ENCODE measurements around the gene EFTUD2.
A peak's percentile ranks its signal among the peaks of the same experiment; 100 is the strongest.
"Not testable (repeated sequence)": the region's sequence is repeated elsewhere in the genome, so short reads cannot be mapped to it uniquely, and the experiment has no call there.

The EFTUD2 gene

GRCh38 chr17:44899074-44899782 is at the start of gene EFTUD2:
Gene EFTUD2, minus strand, starts transcription at chr17:44899445. Its CDS starts 4,924 bp downstream, at chr17:44894521.
- H3K27me3 ChIP-seq, result no peaks in the 10 kb centered on the region
- intact Hi-C loops (cut with DNase I; ENCODE audit: low total_unique reads), result no loop called here
- peak within 1 kb of the TSS; percentile 69 to 77 for H3K4me3 ChIP-seq
- peaks cover 0 to 29% (median 20%) of the 10 kb centered on the region in 4 donors for H3K4me1 ChIP-seq
- DNase-seq, result peak; percentile 89 to 93
- H3K9me3 ChIP-seq, result no peaks in the 10 kb centered on the region
- peak in 1 of 2 experiments; percentile 49 for TF ChIP-seq CTCF (IDR thresholded peaks at IDR 0.05)
- H3K36me3 ChIP-seq, result peaks cover 0 to 6% (median 6%) of the 10 kb centered on the region in 3 donors
- peak within 1 kb of the TSS; percentile 84 to 88 for H3K27ac ChIP-seq

- peaks cover 0 to 12% of the 10 kb centered on the region in 2 donors for H3K27me3 ChIP-seq
- H3K4me3 ChIP-seq, result peak overlapping the region; percentile 53 to 57
- H3K4me1 ChIP-seq, result peaks cover 0 to 12% (median 9%) of the 10 kb centered on the region in 4 donors
- TF ChIP-seq CTCF (IDR thresholded peaks at IDR 0.05), result no peak
- no peaks in the 10 kb centered on the region for H3K9me3 ChIP-seq
- peak in 1 of 2 donors; percentile 56 for DNase-seq
- intact Hi-C loops (cut with DNase I; ENCODE audit: low total_unique reads), result no loop called here
- peak overlapping the region in 1 of 2 donors; percentile 45 for H3K27ac ChIP-seq
- no peaks in the 10 kb centered on the region for H3K36me3 ChIP-seq
These were observed 49.1 kb upstream of the EFTUD2 start for GRCh38 chr17:44948315-44948795.

- Histone ChIP-seq H3K27ac (peak within 1 kb of the TSS in 1 of 2 donors; percentile 45), H3K9me3 (no peaks in the 10 kb centered on the region), H3K4me3 (peak within 1 kb of the TSS; percentile 53 to 57), H3K4me1 (peaks cover 0 to 12% (median 9%) of the 10 kb centered on the region in 4 donors), H3K27me3 (peaks cover 0 to 14% of the 10 kb centered on the region in 2 donors), H3K36me3 (no peaks in the 10 kb centered on the region)
- intact Hi-C loops (cut with DNase I; ENCODE audit: low total_unique reads), result no loop called here
- no peak for TF ChIP-seq CTCF (IDR thresholded peaks at IDR 0.05)
- DNase-seq, result peak; percentile 88 to 92
These were observed 48.4 kb upstream of the EFTUD2 start, which contains the start of gene KIF18B for GRCh38 chr17:44947461-44948314. Gene KIF18B, minus strand, starts transcription at chr17:44947773. Its CDS starts 11,429 bp downstream, at chr17:44936344.

GRCh38 chr17:44945652-44946051 is 46.4 kb upstream of the EFTUD2 start:
- intact Hi-C loops (cut with DNase I; ENCODE audit: low total_unique reads); H3K27ac ChIP-seq; H3K36me3 ChIP-seq; H3K4me3 ChIP-seq; H3K9me3 ChIP-seq: not testable (repeated sequence)
- peaks cover 0 to 19% of the 10 kb centered on the region in 2 donors for H3K27me3 ChIP-seq
- DNase-seq, result peak in 1 of 2 donors; percentile 37
- peaks cover 0 to 12% (median 9%) of the 10 kb centered on the region in 4 donors for H3K4me1 ChIP-seq

GRCh38 chr17:44942456-44942855 is 43.2 kb upstream of the EFTUD2 start:
- no peak overlapping the region for H3K27ac ChIP-seq
- H3K9me3 ChIP-seq, result peaks cover 0 to 5% (median 0%) of the 10 kb centered on the region in 3 donors
- intact Hi-C loops (cut with DNase I; ENCODE audit: low total_unique reads), result no loop called here
- TF ChIP-seq CTCF (IDR thresholded peaks at IDR 0.05), result no peak
- no peaks in the 10 kb centered on the region for H3K36me3 ChIP-seq
- DNase-seq, result peak in 1 of 2 donors; percentile 44
- H3K27me3 ChIP-seq, result peaks cover 0 to 19% of the 10 kb centered on the region in 2 donors
- H3K4me3 ChIP-seq, result no peak overlapping the region
- peaks cover 0 to 5% (median 5%) of the 10 kb centered on the region in 4 donors for H3K4me1 ChIP-seq
